NCI-H187 treated with DMSO at 0.1 percent for 48 hours (cell line): ENCODE data around the gene NARF.
"Not testable (repeated sequence)": the region's sequence is repeated elsewhere in the genome, so short reads cannot be mapped to it uniquely, and the experiment has no call there.

Experiments used
- DNase-seq: peaks from one replicate; lab custom pipeline; 2025; lab: John Stamatoyannopoulos, UW

NARF gene

GRCh38 chr17:82536512-82537201, 78.1 kb downstream of the NARF start:
- no peak for DNase-seq

- DNase-seq: not testable (repeated sequence)
These were observed 78.7 kb downstream of the NARF start for GRCh38 chr17:82537228-82537627.

- not testable (repeated sequence) for DNase-seq
These were observed 80.5 kb downstream of the NARF start for GRCh38 chr17:82539076-82539475.
